IPS-NIHi7 (cell line): ENCODE results near the gene C15orf39.
"Not testable (repeated sequence)": the region's sequence is repeated elsewhere in the genome, so short reads cannot be mapped to it uniquely, and the experiment has no call there.

Source experiments
- DNase-seq: peaks from one replicate; pipeline ENCODE4 v3.0.0; 2012; ENCODE audit warnings: mixed read lengths; ENCODE audit errors: extremely low spot score

The C15orf39 gene

DNA sequence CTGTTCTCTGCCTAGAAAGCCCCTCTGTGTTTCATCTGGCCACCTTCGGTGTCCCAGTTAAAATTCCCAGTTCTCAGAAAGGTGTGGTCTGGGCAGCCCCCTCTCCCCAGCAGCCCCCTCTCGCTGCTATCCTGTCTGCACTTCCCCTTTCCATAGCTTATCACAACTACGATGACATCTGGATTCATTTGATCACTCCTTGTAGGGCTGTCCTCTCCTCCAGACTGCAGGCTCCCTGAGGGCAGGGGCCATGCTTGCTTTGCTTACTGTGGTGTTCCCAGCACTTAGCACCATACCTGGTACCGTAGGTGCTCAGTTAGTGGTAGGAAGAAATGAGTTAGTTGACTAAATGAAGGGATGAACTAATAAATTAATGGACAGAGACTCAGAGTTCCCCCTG, 30.2 kb downstream of the C15orf39 start:
- DNase-seq: no peak

DNA sequence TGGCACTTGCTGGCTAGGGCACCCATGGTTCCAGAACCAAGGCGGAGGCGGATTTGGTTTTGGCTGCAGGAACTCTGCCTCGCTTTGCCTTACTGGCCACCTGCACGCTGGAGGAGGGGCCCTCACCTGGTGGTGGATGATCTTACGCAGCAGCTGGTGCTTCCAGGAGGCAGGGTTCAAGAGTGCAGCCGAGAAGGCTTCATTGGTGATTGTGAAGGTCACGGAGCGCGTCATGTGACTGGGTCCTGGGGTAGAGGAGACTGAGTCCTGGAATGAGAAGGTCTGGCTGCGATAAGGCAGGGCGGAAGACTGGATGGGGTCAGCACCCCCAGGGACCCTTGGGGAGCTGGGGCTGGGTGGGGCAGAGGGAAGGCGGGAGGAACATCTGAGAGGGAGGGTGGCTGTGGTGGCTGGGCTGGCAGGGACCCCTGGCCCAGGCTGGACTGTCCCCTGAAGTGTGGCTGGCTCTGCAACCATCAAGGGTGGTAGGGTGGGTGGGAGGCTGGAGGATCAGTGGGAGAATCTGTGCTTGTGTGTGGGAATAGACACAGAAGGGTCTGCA, 30.7 kb downstream of the C15orf39 start:
- no peak for DNase-seq

DNA sequence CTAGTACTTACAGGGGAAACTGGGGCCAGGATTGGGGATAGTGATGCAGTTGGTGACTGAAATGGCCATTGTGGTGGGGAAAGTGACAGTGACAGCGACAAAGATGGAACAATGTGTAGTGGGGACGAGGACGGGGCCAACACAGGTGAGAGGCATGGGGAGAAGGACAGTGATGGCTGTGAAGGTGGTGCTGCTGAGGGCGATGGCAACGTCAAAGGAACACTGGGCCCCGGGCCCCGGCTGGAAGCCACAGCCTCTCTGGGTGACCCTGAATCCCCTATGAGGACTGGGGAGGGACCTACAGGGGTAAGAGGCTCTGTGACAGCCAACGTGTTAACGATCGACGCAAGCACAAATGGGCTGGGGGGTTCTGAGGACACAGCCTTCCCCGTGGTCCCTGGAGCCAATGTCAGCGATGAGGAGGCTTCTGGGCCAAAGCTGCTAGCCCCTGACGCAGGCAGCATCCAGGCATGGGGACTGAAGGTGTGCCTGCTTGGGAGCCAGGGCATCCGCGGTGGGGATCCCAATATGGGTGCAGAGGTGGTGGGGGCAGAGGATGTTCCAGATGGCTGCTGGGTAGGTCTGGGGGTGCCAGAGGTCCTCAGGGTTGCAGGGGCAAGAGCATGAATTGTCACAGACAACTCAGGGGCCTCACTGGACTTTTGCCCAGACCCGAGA, 31.3 kb downstream of the C15orf39 start:
- no peak for DNase-seq

GRCh38 chr15:75233504-75234190, 32.0 kb downstream of the C15orf39 start:
- DNase-seq: no peak

DNA sequence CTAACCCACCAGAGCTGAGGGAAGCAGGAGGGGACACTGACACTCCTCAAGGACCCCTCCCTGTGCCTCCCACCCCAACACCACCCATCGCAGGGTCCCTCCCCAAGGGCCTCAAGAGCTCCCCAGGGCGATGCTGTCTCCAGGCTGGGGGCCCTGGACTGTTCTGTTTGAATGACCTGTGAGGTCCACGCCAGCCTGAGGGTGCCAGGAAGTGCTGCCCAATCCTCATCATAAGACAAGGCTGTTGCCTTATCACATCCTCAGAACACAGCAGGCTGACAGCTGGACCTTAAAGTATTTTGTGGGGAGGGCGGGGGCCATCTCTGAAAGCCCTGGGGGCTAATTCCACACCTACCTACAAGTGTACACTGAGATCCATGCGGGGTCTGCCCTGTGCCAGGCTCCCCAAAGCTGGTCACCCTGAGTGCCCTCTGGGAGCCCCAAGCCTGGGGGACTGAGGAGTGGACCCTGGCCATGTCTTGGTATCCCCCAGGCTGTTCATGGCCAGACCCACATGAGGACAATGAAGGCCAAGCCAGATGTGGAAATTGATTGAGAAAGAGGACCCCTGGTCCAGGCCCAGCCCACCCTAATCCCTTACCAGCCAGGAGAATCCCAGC, 32.6 kb downstream of the C15orf39 start:
- no peak for DNase-seq

DNA sequence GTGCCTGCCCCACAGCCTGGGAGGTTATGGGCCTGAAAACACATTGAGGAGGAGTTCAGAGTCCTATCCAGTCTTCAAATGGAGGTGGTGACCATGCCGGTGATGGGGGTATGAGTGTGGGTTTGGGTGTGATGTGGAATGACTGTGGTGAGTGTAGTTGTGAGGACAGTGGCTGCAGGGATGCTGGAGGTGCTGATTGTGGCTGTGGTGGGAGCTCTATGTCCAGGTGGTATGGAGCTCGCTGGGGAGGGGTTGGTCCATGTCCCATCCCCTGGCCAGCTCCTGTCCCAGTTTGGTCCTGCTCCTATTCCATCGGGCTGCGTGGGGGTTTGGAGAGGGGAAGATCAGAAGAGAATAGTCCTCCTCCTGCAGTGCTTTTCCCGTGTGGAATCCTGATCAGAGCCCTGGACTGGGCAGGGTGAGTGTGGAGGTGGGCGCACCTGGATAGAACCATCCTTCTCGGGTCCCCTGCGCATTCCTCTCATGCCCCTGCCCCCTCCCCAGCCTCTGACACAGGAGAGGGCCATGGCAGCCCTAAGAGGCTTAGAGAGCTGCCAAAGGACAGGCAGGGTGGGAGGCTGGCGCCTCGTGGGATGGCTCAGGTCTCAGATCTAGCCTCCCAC, 33.5 kb downstream of the C15orf39 start:
- DNase-seq: no peak

DNA sequence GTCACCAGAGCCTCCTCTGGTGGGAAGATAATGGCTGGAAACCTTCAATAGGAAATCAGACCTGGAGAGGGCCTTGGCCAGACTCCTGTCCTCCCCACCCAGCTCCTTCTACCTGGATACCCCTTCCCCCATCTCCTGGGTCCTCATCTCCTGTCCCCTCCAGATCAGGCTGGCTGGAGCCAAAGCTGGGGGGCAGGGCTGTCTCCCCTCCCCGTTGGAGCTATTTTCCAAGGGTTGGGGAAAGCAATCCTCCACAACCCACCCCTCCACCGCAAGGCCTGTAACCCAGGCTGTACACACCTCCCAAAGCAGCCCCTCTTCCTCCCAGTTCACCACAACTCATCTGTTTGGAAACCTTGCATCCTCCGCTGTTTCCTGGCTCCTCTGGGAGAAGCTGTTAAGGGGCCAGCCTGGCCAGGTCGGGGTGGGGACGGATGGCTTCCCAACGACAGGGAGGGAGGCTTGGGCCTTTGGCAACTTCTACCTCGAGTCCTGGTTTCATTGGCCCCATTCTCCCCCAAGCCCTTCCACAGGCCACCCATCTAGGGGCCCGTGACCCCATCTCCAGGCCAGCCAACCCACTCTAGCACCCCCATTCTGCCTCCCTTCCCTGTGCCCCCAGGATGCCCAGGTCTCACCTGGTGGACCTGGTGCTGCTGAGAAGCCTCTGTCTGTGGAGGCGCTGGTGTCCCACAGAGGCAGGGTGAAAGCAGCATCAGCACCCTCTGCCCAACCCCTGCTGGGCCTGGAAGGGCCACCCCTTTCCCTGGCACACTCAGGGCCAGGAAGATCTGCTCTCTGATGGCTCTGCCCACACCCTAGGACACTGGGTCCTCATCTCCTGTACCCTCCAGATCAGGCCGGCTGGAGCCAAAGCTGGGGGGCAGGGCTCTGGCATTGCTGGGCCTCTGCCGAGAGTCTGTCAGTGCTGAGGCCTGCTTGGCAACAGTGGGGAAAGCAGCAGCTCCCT, 34.4 kb downstream of the C15orf39 start:
- DNase-seq: no peak

- DNase-seq: peak; percentile 13
Observed at GRCh38 chr15:75237316-75237982, 35.8 kb downstream of the C15orf39 start.

DNA sequence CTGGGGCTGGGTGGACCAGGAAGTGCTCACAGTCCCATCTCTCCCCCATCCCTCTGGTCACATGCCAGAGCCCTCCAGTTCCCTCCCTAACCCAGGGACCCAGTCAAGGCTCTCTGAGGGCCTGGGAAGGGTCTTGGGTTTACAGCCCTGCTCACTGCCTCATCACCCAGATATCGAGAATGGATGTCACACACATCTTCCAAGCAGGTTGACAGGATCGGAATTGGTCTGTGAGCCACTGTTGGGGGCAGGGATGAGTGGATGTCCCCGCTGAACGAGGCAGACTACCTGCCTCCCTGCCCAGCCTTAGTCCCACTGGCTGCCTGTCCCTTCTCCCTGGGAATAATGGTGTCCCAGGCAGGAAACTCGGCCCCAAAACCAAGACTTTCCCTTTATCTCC, 36.5 kb downstream of the C15orf39 start:
- no peak for DNase-seq

DNA sequence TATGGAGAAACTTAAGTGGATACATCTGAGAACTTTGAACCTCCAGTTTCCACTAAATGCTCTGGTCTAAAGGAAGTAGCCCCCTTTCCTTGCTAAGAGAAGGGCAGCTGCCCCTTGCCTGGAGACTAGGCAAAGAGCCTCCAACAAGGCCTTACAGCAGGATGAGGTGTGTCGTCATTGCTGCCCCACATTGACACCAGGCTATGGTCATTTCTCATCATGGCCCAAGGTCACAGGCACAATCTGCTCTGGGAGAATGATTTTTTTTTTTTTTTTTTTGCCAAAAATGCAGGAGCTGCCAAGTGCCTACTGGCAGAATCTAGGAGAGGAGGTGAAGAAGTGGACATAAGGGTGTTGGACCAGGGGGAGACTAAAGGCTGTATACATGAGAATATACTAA, 44.1 kb downstream of the C15orf39 start:
- not testable (repeated sequence) for DNase-seq

GRCh38 chr15:75248991-75249390, 47.3 kb downstream of the C15orf39 start:
- DNase-seq: not testable (repeated sequence)

- no peak for DNase-seq
Observed at GRCh38 chr15:75249726-75250125, 48.0 kb downstream of the C15orf39 start.

DNA sequence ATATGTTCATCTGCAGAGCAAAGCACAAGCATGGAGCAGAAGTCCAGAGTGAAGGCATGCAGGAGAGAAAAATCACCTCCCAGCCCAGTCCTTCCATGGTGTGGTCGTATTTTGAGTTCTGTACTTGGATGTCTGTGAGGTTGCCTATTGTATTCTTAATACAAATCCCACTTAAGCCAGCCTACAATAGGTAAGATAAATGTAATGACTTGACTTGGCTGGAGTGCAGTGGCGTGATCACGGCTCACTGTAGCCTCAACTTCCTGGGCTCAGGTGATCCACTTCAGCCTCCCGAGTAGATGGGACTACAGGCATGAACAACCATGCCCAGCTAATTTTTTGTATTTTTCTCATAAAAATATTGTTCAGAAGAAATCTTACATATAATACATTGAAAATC, 49.7 kb downstream of the C15orf39 start:
- not testable (repeated sequence) for DNase-seq

DNA sequence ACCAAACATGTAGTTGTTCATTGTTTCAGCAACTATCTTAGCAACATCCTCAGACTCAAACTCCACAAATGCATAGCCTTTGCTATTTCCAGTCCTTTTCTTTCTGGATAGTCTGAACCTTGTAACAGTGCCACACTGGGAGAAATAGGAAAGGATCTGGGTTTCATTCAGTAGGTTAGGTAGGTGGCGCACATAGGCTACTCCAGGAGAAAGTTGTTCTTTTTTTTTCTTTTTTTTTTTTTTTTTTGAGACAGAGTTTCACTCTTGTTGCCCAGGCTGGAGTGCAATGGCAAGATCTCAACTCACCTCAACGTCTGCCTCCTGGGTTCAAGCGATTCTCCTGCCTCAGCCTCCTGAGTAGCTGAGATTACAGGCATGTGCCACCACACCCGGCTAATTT, 50.6 kb downstream of the C15orf39 start:
- not testable (repeated sequence) for DNase-seq

GRCh38 chr15:75258034-75258433, 56.4 kb downstream of the C15orf39 start, which contains the start of gene GOLGA6C:
TSS of gene GOLGA6C (plus strand) at chr15:75258334. CDS start at chr15:75258599, 265 bp downstream.
- not testable (repeated sequence) for DNase-seq

DNA sequence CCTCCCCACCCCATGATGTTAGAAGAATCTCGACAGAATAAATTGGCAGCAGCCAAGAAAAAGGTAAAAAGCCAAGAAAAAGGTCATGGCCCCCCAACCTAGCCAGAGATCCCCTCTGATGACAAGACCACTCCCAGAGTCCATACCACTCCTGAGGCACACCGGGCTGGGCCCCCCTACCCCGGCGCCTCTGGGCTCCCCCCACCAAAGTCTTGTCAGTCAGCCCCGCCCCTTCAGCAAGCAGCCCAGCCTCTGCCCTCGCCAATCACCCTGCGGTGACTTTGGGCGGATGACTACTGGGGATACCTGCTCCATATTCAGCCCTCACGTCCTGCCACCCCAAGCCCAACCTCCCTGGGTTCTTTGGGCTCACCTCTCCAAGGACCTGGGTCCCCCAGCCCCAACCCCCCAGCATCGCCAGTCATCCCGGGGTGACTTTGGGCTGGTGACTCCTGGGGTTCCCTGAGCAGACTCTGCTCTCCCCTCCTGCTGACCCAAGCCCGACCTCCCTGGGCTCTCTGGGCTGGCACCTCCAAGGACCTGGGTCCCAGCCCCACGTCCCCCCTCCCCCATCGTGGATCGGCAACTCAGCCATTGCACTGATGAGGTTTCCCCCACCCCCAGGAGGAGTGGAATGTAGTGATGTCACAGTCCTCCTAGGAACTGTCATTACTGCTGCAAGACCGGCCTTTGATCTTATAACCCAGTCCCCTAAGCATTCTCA, 57.1 kb downstream of the C15orf39 start:
- not testable (repeated sequence) for DNase-seq

GRCh38 chr15:75259873-75260272, 58.2 kb downstream of the C15orf39 start:
- not testable (repeated sequence) for DNase-seq
